ENCODE data around the gene IL36G.

IL36G gene

GRCh38 chr2:113018509-113018908 is 40.7 kb downstream of the IL36G start:
- no peak for DNase-seq (ENCODE audit: low read depth)

DNA sequence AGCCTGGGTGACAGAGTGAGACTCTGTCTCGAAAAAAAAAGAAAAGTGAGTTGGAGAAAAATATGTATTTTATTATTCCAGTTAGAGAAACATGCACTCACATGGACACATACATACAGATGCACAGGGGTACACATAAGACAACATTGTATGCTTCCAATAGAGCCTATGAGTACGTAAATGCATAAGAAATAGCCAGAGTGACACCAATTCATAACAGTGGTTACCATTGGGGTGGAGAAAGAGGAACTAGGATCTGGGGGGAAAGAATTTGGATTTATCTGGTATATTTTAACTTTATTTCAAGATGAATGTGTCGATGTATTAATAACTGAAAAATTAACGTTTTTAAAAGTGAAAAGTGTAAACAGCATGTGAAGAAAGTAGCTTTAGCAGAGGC is 43.5 kb downstream of the IL36G start:
- no peak for DNase-seq (ENCODE audit: low read depth)

GRCh38 chr2:113024764-113025163 is 47.0 kb downstream of the IL36G start:
- DNase-seq (ENCODE audit: low read depth) = no peak

- DNase-seq (ENCODE audit: low read depth) = no peak
Measured at GRCh38 chr2:113025737-113026136, 47.9 kb downstream of the IL36G start.

GRCh38 chr2:113027691-113028090 is 49.9 kb downstream of the IL36G start:
- no peak for DNase-seq (ENCODE audit: low read depth)

GRCh38 chr2:113028112-113028511 is 50.3 kb downstream of the IL36G start:
- no peak for DNase-seq (ENCODE audit: low read depth)

- DNase-seq (ENCODE audit: low read depth) = no peak
Measured at GRCh38 chr2:113032737-113033136, 54.9 kb downstream of the IL36G start.

DNA sequence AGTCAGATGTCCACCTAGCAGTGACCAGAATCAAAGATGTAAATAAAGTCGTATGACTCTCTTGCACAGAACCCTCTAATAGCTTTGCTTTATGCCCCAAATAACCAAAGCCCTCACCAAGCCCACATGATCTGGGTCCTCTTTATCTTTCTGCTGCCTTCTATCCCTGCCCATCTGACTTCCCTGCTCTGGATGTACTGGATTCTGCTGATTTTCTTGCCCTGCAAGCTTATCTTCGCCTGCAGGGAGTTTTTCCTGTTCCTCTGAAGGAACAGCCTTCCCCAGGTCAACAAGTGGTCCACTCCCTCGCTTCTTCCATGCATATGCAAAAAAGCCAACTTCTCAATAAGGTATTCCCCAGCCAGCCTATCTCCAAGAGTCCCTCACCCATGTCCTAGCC is 56.2 kb downstream of the IL36G start:
- no peak for DNase-seq (ENCODE audit: low read depth)

All from iris pigment epithelial cell (primary cell).